HCT116 (cell line): ENCODE measurements around the gene RPL39L. TPM values are rescaled to one million over a fixed set of nuclear protein-coding genes. Genes with fewer than 3 reads are reported as not detected.
A peak's percentile ranks its signal among the peaks of the same experiment; 100 is the strongest.

Source experiments
- ATAC-seq: fragments of 200-7000 bp; cut with Tn5 transposase; 2 replicates; pipeline ENCODE4 v1.9.1; 2020; ENCODE audit warnings: mild to moderate bottlenecking, moderate library complexity
- BruUV-seq: library from RNA; stranded (reverse); fragments of 400-500 nt; replicated peaks from 2 replicates; lab custom pipeline; 2021; lab: Mats Ljungman, UMichigan
- CTCF ChIA-PET: fragments of 300-600 bp; sonication (Branson Sonifier 250); formaldehyde crosslinking; loops from one replicate; lab custom pipeline; 2021; ENCODE audit warnings: antibody characterized with exemption; lab: Charles Lee
- POLR2A ChIA-PET: fragments of 300-600, 350-600 bp; sonication (Branson Sonifier 250); formaldehyde crosslinking; loops from one replicate; lab custom pipeline; 2021; ENCODE audit warnings: antibody characterized with exemption; lab: Charles Lee
- RAD21 ChIA-PET, 2 experiments: fragments of 300-600 bp; sonication (Branson Sonifier 250); formaldehyde crosslinking; loops; one replicate each; lab custom pipeline; 2023; ENCODE audit warnings: low total read pairs in 2 of 2; ENCODE audit not compliant: uncharacterized antibody in 2 of 2, unreplicated experiment in 2 of 2, low non-redundant PET in 1 of 2; lab: Charles Lee
- DNase-seq: peaks from one replicate; pipeline ENCODE4 v3.0.0-alpha.2; 2010; ENCODE audit warnings: low read depth, low spot score
- H2AFZ ChIP-seq: fragments of 200-600 bp; shearing (Covaris generic), sonication (generic); 2 replicates; pipeline ENCODE4 v1.6.1; 2017; ENCODE audit warnings: low read depth, mixed run types, mixed read lengths, antibody characterized with exemption, low read length; ENCODE audit not compliant: poor library complexity, severe bottlenecking
- H3K27ac ChIP-seq: 2 replicates; pipeline ENCODE4 v1.5.1; 2012; ENCODE audit warnings: low read depth, low read length
- H3K27me3 ChIP-seq: fragments of 200-600 bp; sonication (generic); 2 replicates; pipeline ENCODE4 v1.6.1; 2016; ENCODE audit warnings: mixed run types, low read length, mixed read lengths; ENCODE audit not compliant: insufficient read depth
- H3K36me3 ChIP-seq, 2 experiments: fragments of 200-500 bp in 1 of 2; fragments of 200-600 bp in 1 of 2; sonication (Bioruptor generic) in 1 of 2; sonication (generic) in 1 of 2; 2 replicates each; pipeline versions ENCODE4 v1.5.1 to v1.6.1; 2014 to 2016; ENCODE audit warnings: low read length in 2 of 2, inconsistent platforms in 1 of 2, mixed read lengths in 1 of 2, mixed run types in 1 of 2; ENCODE audit not compliant: insufficient read depth in 2 of 2, control insufficient read depth in 1 of 2
- H3K4me1 ChIP-seq, 2 experiments: fragments of 200-600 bp in 1 of 2; sonication (generic) in 1 of 2; 2 replicates each; pipeline versions ENCODE4 v1.5.1 to v1.6.1; 2012 to 2017; ENCODE audit warnings: low read length in 2 of 2, inconsistent platforms in 1 of 2, mild to moderate bottlenecking in 1 of 2, mixed read lengths in 1 of 2, mixed run types in 1 of 2, moderate library complexity in 1 of 2; ENCODE audit not compliant: insufficient read depth in 2 of 2, control insufficient read depth in 1 of 2
- H3K4me2 ChIP-seq: fragments of 200-600 bp; sonication (generic); 2 replicates; pipeline ENCODE4 v1.6.1; 2017; ENCODE audit warnings: mixed run types, low read length, mixed read lengths
- H3K4me3 ChIP-seq, 2 experiments: fragments of 200-600 bp in 1 of 2; sonication (generic) in 1 of 2; replicated peaks in 1 of 2; 2 replicates each; pipeline ENCODE4 v1.5.1; 2011 to 2016; ENCODE audit warnings: low read length in 2 of 2, control low read depth in 1 of 2, low read depth in 1 of 2, mild to moderate bottlenecking in 1 of 2, mixed read lengths in 1 of 2, mixed run types in 1 of 2
- H3K79me2 ChIP-seq: fragments of 200-600 bp; sonication (generic); 2 replicates; pipeline ENCODE4 v1.6.1; 2017; ENCODE audit warnings: mild to moderate bottlenecking, mixed run types, low read length, moderate library complexity, mixed read lengths; ENCODE audit not compliant: insufficient read depth
- H3K9ac ChIP-seq: fragments of 200-600 bp; sonication (generic); 2 replicates; pipeline ENCODE4 v1.6.1; 2016; ENCODE audit warnings: low read length, mixed read lengths
- H3K9me2 ChIP-seq: fragments of 200-600 bp; sonication (generic), shearing (Covaris generic); 2 replicates; pipeline ENCODE4 v1.6.1; 2017; ENCODE audit warnings: mixed run types, mild to moderate bottlenecking, moderate library complexity; ENCODE audit not compliant: insufficient read depth
- H3K9me3 ChIP-seq, 2 experiments: fragments of 200-500 bp in 1 of 2; fragments of 200-600 bp in 1 of 2; sonication (Bioruptor generic) in 1 of 2; sonication (generic) in 1 of 2; 2 replicates each; pipeline ENCODE4 v1.6.1; 2014 to 2017; ENCODE audit warnings: low read length in 2 of 2, mixed read lengths in 2 of 2, inconsistent platforms in 1 of 2, low read depth in 1 of 2, mild to moderate bottlenecking in 1 of 2, mixed run types in 1 of 2, moderate library complexity in 1 of 2; ENCODE audit not compliant: control insufficient read depth in 1 of 2, insufficient read depth in 1 of 2
- H4K20me1 ChIP-seq: fragments of 200-600 bp; sonication (generic), shearing (Covaris generic); 2 replicates; pipeline ENCODE4 v1.6.1; 2017; ENCODE audit warnings: mixed run types, mild to moderate bottlenecking, moderate library complexity; ENCODE audit not compliant: insufficient read depth
- ATF3 ChIP-seq: IDR thresholded peaks from 2 replicates; pipeline ENCODE4 v1.6.1; 2012
- CBX3 ChIP-seq: IDR thresholded peaks from 2 replicates; pipeline ENCODE4 v1.6.1; 2012; ENCODE audit warnings: low read depth
- CTCF ChIP-seq, 3 experiments: fragments of 200-600 bp in 1 of 3; sonication (generic) in 1 of 3; IDR thresholded peaks in 2 of 3; conservative IDR thresholded peaks in 1 of 3; 2 replicates each; pipeline ENCODE4 v1.5.1; 2012 to 2017; ENCODE audit warnings: low read depth in 2 of 3, low read length in 2 of 3, antibody characterized with exemption in 1 of 3, borderline replicate concordance in 1 of 3, control low read depth in 1 of 3, mild to moderate bottlenecking in 1 of 3, mixed read lengths in 1 of 3, mixed run types in 1 of 3, moderate library complexity in 1 of 3; ENCODE audit not compliant: insufficient read depth in 1 of 3
- EGR1 ChIP-seq: IDR thresholded peaks from 2 replicates; pipeline ENCODE4 v1.6.1; 2012; ENCODE audit warnings: low read depth
- ELF1 ChIP-seq: IDR thresholded peaks from 2 replicates; pipeline ENCODE4 v1.6.1; 2012; ENCODE audit warnings: low read depth, borderline replicate concordance
- EZH2 ChIP-seq: fragments of 200-600 bp; sonication (generic); IDR thresholded peaks from 2 replicates; pipeline ENCODE4 v1.6.1; 2017; ENCODE audit warnings: antibody characterized with exemption, mixed run types
- FOSL1 ChIP-seq: IDR thresholded peaks from 2 replicates; pipeline ENCODE4 v1.6.1; 2012; ENCODE audit warnings: low read depth
- JUND ChIP-seq: IDR thresholded peaks from 2 replicates; pipeline ENCODE4 v1.6.1; 2012
- MAX ChIP-seq: IDR thresholded peaks from 2 replicates; pipeline ENCODE4 v1.6.1; 2012
- POLR2A ChIP-seq: IDR thresholded peaks from 2 replicates; pipeline ENCODE4 v1.7.0; 2011; ENCODE audit warnings: borderline replicate concordance; ENCODE audit not compliant: insufficient read depth, insufficient read length; ENCODE audit errors: extremely low read depth
- POLR2AphosphoS5 ChIP-seq: IDR thresholded peaks from 2 replicates; pipeline ENCODE4 v1.6.1; 2011; ENCODE audit warnings: mild to moderate bottlenecking, low read depth, low read length, moderate library complexity
- RAD21 ChIP-seq: IDR thresholded peaks from 2 replicates; pipeline ENCODE4 v1.6.1; 2012; ENCODE audit warnings: low read depth, mild to moderate bottlenecking
- REST ChIP-seq: IDR thresholded peaks from 2 replicates; pipeline ENCODE4 v1.6.1; 2012; ENCODE audit warnings: low read depth
- SIN3A ChIP-seq: IDR thresholded peaks from 2 replicates; pipeline ENCODE4 v1.6.1; 2012; ENCODE audit warnings: low read depth
- SP1 ChIP-seq: IDR thresholded peaks from 2 replicates; pipeline ENCODE4 v1.6.1; 2012; ENCODE audit warnings: low read depth
- SRF ChIP-seq: IDR thresholded peaks from 2 replicates; pipeline ENCODE4 v1.6.1; 2012; ENCODE audit warnings: low read depth
- TCF7L2 ChIP-seq: IDR thresholded peaks from 2 replicates; pipeline ENCODE4 v1.7.0; 2011; ENCODE audit warnings: borderline replicate concordance, inconsistent platforms; ENCODE audit not compliant: insufficient read depth, insufficient read length; ENCODE audit errors: extremely low read depth
- YY1 ChIP-seq: IDR thresholded peaks from 2 replicates; pipeline ENCODE4 v1.6.1; 2011; ENCODE audit warnings: low read length, low read depth, moderate library complexity, mild to moderate bottlenecking; ENCODE audit not compliant: insufficient replicate concordance; ENCODE audit errors: extremely low read depth
- ZFX ChIP-seq: fragments of 450-650 bp; IDR thresholded peaks from 2 replicates; pipeline ENCODE4 v1.6.1; 2017
- ZNF274 ChIP-seq: fragments of 200-500 bp; sonication (Bioruptor generic); IDR thresholded peaks from 2 replicates; pipeline ENCODE4 v1.6.1; 2014; ENCODE audit warnings: mild to moderate bottlenecking, low read depth, low read length, inconsistent platforms
- intact Hi-C: fragments of 100-400 bp; cut with micrococcal nuclease; formaldehyde crosslinking; loops from 2 replicates; pipeline ENCODE4 v1.10.0; 2022
- total RNA-seq: library from RNA; stranded (reverse); gene quantifications from one replicate; pipeline ENCODE4 v1.2.1, GENCODE V29; 2021; ENCODE audit not compliant: unreplicated experiment

Gene RPL39L
- total RNA-seq, 1 experiment from 2014 or later: not detected

- intact Hi-C loops: no loop called here
- H3K4me1 ChIP-seq: peaks cover 7 to 21% of the 10 kb centered on the region in 2 experiments; a peak in 3 of 4 replicates
- no peak overlapping the region for H3K27ac ChIP-seq
- ChIA-PET POLR2A (no interaction called here), CTCF (no interaction called here), RAD21 (no interaction called here)
- no peak overlapping the region for H3K4me3 ChIP-seq
- no peaks in the 10 kb centered on the region for H3K9me2 ChIP-seq
- no peak overlapping the region for H3K9ac ChIP-seq
- no peaks in the 10 kb centered on the region for H3K27me3 ChIP-seq
- H2AFZ ChIP-seq: no peak overlapping the region
- BruUV-seq: no TSS peak
- no peak for TF ChIP-seq EGR1
- TF ChIP-seq CBX3: no peak
- no peak for TF ChIP-seq SRF
- no peak for TF ChIP-seq TCF7L2
- no peak for TF ChIP-seq CTCF (IDR thresholded peaks at IDR 0.05 in 2 of 3, conservative IDR thresholded peaks at IDR 0.05 in 1 of 3; ENCODE audit: borderline replicate concordance in 1 of 3, insufficient read depth in 1 of 3, low read depth in 2 of 3, low read length in 2 of 3)
- no peak for TF ChIP-seq FOSL1
- no peak for TF ChIP-seq ELF1
- TF ChIP-seq JUND: no peak
- TF ChIP-seq SP1: no peak
- no peak for TF ChIP-seq REST
- TF ChIP-seq MAX: no peak
- TF ChIP-seq POLR2AphosphoS5: no peak
- no peak for TF ChIP-seq ATF3
- no peak for TF ChIP-seq POLR2A
- TF ChIP-seq ZFX: no peak
- no peak for TF ChIP-seq SIN3A
- no peak for TF ChIP-seq RAD21
- TF ChIP-seq YY1: no peak
- TF ChIP-seq EZH2: no peak
- TF ChIP-seq ZNF274: no peak
- H4K20me1 ChIP-seq: no peaks in the 10 kb centered on the region
- H3K9me3 ChIP-seq: no peaks in the 10 kb centered on the region
- no peaks in the 10 kb centered on the region for H3K36me3 ChIP-seq
- no peak overlapping the region for H3K4me2 ChIP-seq
- H3K79me2 ChIP-seq: no peaks in the 10 kb centered on the region
- ATAC-seq (0 out of 2 replicates have a peak, but pooled peaks have one; percentile 31), DNase-seq (no peak)
Measured at GRCh38 chr3:187183210-187183862, 44.0 kb upstream of the RPL39L start.
